ENCODE results near the gene LGALS7. TPM values are rescaled to one million over a fixed set of nuclear protein-coding genes. Genes with fewer than 3 reads are reported as not detected.
A peak's percentile ranks its signal among the peaks of the same experiment; 100 is the strongest.

LGALS7 gene
- total and polyA plus RNA-seq, 2 experiments from 2014 or later, result not detected

DNA sequence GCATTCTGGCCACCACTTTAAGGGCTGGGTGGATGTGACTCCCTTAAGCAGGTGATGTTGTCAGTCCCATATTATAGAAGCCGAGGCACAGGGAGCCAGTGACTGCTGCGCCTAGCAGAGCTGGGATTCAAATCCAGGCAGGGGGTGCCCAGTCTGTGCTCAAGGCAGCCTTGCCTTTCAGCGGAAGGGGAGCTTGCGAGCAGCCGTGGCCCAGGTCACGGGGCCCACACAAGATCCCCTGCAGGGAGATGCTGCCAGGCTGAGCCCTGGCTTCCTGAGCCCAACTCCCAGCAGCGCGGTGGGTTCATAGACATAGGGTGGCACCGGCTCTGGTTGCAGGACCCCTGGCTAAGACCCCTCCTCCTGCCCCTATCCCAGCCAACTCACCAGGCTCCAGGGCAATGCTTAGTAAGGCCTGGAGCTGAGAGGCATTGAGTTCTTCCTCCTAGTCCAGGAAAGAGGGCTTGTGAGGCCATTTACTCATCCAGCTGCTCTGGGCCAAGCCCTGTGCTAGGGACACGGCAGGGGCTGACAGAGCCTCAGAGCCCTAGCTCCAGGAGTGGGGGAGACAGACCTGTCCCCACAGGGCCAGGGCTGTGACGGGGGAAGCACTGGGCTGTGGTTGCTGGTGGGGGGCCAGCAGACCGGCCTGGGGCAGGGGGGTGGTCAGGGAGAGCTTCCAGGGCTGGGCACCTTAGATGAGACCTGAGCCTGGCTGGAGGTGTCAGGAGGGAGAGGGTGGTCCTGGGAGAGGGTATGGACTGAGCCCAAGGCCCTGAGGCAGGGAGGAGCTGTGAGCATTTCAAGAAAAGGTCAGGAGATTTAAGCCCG, 38.7 kb downstream of the LGALS7 start:
- Histone ChIP-seq H3K4me3 (no peak overlapping the region), H3K36me3 (peaks cover 7% of the 10 kb centered on the region), H3K9me3 (ENCODE audit: low read depth) (no peaks in the 10 kb centered on the region), H3K27ac (peak overlapping the region; percentile 75), H3K27me3 (no peaks in the 10 kb centered on the region), H3K4me1 (ENCODE audit: low read depth) (no peaks in the 10 kb centered on the region)
- DNase-seq (ENCODE audit: low read depth in 1 of 2, low spot score in 1 of 2), result no peak
- TF ChIP-seq, protein P1, sequence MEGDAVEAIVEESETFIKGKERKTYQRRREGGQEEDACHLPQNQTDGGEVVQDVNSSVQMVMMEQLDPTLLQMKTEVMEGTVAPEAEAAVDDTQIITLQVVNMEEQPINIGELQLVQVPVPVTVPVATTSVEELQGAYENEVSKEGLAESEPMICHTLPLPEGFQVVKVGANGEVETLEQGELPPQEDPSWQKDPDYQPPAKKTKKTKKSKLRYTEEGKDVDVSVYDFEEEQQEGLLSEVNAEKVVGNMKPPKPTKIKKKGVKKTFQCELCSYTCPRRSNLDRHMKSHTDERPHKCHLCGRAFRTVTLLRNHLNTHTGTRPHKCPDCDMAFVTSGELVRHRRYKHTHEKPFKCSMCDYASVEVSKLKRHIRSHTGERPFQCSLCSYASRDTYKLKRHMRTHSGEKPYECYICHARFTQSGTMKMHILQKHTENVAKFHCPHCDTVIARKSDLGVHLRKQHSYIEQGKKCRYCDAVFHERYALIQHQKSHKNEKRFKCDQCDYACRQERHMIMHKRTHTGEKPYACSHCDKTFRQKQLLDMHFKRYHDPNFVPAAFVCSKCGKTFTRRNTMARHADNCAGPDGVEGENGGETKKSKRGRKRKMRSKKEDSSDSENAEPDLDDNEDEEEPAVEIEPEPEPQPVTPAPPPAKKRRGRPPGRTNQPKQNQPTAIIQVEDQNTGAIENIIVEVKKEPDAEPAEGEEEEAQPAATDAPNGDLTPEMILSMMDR (IDR thresholded peaks at IDR 0.05; ENCODE audit: low read depth, low read length), result no peak

DNA sequence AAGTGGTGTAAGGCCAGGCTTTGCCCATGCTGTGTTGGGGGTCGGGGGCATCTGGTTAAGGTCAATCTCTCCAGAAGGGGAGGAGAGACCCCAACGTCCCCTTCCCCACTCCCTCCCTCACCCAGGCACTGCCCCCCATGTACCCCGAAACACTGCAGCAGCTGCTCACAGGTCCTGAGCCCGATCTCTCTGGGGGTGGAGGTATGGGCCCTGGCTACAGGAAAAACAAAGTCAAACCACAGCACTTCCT, 39.2 kb downstream of the LGALS7 start:
- DNase-seq (ENCODE audit: low read depth in 1 of 2, low spot score in 1 of 2), result no peak
- no peaks in the 10 kb centered on the region for H3K4me1 ChIP-seq (ENCODE audit: low read depth)
- H3K36me3 ChIP-seq, result peaks cover 7% of the 10 kb centered on the region
- TF ChIP-seq, protein P1 (IDR thresholded peaks at IDR 0.05; ENCODE audit: low read depth, low read length), result no peak
- no peaks in the 10 kb centered on the region for H3K27me3 ChIP-seq
- no peaks in the 10 kb centered on the region for H3K9me3 ChIP-seq (ENCODE audit: low read depth)
- no peak overlapping the region for H3K4me3 ChIP-seq
- peak overlapping the region; percentile 75 for H3K27ac ChIP-seq

DNA sequence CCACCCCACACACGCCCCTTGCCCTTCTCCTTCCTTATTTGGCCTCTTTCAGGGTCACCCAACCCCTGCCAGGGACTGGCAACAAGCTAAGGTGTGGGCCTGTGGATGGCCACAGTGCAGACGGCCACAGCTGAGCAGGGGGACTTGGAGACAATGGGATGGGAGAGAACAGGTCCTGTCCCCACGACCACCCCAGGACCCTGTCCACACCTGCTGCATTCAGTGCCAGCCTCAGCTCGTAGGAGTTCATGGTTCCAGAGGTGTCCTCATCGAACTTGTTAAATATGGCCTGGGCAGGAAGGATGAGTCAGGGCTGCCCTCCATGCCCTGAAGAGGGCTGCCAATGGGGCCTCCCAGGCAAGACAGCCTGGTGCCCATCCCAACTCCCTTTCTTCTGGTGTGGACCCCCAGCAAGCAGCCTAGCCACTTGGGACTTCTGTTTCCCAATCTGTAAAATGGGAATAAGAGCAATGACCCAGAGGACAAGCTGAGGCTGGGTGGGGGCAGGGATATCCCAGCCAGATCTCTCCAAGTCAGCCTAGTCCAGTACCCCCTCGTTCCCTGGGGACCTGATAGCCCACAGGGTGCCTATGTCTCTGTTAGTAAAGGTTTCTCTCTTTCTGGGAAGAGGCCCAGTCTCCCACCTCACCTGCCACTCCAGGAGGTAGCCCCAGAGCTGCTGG, 39.7 kb downstream of the LGALS7 start:
- TF ChIP-seq, protein P1 (IDR thresholded peaks at IDR 0.05; ENCODE audit: low read depth, low read length), result no peak
- no peaks in the 10 kb centered on the region for H3K27me3 ChIP-seq
- no peak overlapping the region for H3K4me3 ChIP-seq
- no peaks in the 10 kb centered on the region for H3K9me3 ChIP-seq (ENCODE audit: low read depth)
- no peak for DNase-seq (ENCODE audit: low read depth in 1 of 2, low spot score in 1 of 2)
- H3K4me1 ChIP-seq (ENCODE audit: low read depth), result no peaks in the 10 kb centered on the region
- peaks cover 7% of the 10 kb centered on the region for H3K36me3 ChIP-seq
- peak overlapping the region; percentile 75 for H3K27ac ChIP-seq

DNA sequence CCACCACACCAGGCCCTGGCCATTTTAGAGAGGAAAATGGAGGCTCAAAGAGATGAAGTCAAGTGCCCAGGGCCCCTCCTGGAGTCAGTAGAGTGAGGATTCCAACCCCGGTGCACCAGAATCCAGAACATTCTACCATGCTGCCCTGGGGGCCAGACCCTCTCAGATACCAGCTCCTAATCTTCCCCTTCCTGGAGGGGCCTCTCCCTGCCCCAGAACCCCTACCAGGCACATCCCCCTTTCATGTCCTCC, 40.1 kb downstream of the LGALS7 start:
- no peaks in the 10 kb centered on the region for H3K4me1 ChIP-seq (ENCODE audit: low read depth)
- H3K27me3 ChIP-seq, result no peaks in the 10 kb centered on the region
- peak overlapping the region; percentile 4 for H3K27ac ChIP-seq
- H3K9me3 ChIP-seq (ENCODE audit: low read depth), result no peaks in the 10 kb centered on the region
- H3K36me3 ChIP-seq, result peaks cover 7% of the 10 kb centered on the region
- DNase-seq (ENCODE audit: low read depth in 1 of 2, low spot score in 1 of 2), result no peak
- TF ChIP-seq, protein P1 (IDR thresholded peaks at IDR 0.05; ENCODE audit: low read depth, low read length), result no peak
- no peak overlapping the region for H3K4me3 ChIP-seq

DNA sequence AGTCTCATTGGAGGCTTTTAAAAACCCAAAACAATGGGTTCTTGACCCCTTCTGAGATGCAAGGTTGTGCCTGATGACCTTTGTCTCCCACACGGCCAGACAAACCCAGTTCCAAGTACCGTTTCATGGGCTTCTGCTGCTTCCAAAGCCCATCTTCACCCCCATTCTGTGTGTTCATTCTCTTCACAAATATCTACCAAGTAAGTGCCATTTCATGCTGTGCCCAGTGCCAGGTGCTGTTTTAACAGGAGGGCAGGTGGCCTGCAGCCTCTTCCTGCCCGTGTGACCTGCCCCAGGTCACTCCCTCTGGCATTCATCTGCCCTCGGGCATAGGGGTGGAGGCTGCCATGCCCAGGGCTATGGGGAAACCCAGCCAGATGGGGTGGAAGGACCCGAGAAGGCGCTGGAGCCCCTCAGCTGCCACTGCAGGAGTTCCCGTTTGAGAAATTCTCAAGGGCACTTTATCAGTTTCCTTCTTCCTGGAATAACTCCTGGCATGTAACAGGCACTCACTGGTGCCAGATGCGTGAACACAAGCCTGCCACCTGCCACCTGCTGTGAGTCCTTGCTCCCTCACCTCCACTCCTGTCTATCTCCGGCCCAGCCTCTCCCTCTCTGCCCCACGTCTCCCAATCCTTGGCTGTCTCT, 41.5 kb downstream of the LGALS7 start:
- H3K27ac ChIP-seq, result peak overlapping the region; percentile 60
- H3K36me3 ChIP-seq, result peaks cover 17% of the 10 kb centered on the region
- TF ChIP-seq, protein P1 (IDR thresholded peaks at IDR 0.05; ENCODE audit: low read depth, low read length), result no peak
- H3K4me1 ChIP-seq (ENCODE audit: low read depth), result no peaks in the 10 kb centered on the region
- H3K27me3 ChIP-seq, result no peaks in the 10 kb centered on the region
- no peak overlapping the region for H3K4me3 ChIP-seq
- H3K9me3 ChIP-seq (ENCODE audit: low read depth), result no peaks in the 10 kb centered on the region
- no peak for DNase-seq (ENCODE audit: low read depth in 1 of 2, low spot score in 1 of 2)
